ENCODE data around the gene SLC9A9. TPM values are rescaled to one million over a fixed set of nuclear protein-coding genes. Genes with fewer than 3 reads are reported as not detected.

SLC9A9 gene
- total and polyA plus RNA-seq, 8 donors: 0.28 to 5.9 (median 0.75) TPM

DNA sequence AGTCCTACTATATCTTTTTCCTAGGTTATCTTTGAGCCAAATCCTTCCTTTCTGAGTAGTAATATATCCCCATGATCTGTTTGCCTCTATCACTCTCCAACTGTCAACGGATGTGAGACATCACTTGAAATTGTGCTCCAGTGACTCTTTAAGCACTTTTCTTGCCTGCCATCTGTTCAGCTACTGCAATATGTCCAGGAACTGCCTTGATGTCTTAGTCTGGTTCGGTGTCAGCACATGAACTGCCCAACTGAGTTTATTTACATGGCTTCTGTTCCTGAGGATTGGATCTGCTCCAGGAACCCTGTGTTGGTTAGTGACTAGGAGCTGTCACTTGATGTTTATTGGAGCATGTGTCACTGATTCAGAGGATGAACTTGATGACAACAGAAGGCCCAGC is 116.5 kb downstream of the SLC9A9 start:
- no peaks in the 10 kb centered on the region for H3K4me1 ChIP-seq
- no peaks in the 10 kb centered on the region for H3K27me3 ChIP-seq
- no peak overlapping the region for H3K27ac ChIP-seq
- no peak overlapping the region for H3K4me3 ChIP-seq
- WGBS, 2 donors: 60 to 72% methylated on average over 2 of the region's 2 CpGs
- DNase-seq (peak in 1 of 6 donors; percentile 3), ATAC-seq (peak in 2 of 4 donors; percentile 68 to 81), FAIRE-seq (no peak)
- intact Hi-C loops (cut with DNase I): no loop called here
- TF ChIP-seq, protein P1, sequence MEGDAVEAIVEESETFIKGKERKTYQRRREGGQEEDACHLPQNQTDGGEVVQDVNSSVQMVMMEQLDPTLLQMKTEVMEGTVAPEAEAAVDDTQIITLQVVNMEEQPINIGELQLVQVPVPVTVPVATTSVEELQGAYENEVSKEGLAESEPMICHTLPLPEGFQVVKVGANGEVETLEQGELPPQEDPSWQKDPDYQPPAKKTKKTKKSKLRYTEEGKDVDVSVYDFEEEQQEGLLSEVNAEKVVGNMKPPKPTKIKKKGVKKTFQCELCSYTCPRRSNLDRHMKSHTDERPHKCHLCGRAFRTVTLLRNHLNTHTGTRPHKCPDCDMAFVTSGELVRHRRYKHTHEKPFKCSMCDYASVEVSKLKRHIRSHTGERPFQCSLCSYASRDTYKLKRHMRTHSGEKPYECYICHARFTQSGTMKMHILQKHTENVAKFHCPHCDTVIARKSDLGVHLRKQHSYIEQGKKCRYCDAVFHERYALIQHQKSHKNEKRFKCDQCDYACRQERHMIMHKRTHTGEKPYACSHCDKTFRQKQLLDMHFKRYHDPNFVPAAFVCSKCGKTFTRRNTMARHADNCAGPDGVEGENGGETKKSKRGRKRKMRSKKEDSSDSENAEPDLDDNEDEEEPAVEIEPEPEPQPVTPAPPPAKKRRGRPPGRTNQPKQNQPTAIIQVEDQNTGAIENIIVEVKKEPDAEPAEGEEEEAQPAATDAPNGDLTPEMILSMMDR (IDR thresholded peaks at IDR 0.05): no peak
- H3K9me3 ChIP-seq: no peaks in the 10 kb centered on the region
- no peaks in the 10 kb centered on the region for H3K36me3 ChIP-seq

DNA sequence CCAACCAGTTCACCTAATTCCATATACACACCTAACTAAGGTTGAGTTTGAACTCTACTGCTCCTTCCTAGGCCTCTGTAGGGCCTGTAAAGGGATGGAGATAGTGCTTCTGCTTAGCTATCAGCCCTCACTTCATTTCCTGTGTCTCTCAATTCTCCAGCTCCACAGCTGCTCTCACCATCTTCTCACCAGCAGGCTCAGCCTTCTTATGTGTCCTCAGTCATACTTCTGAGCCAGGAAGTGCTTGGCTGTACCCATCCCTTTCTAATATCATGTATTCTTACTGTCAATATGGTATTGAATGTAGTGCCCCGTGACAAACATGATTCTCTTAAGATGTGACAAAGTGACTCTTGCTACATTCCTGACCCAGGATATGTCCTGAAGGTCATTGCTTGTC is 116.9 kb downstream of the SLC9A9 start:
- WGBS, 2 donors: 58 to 65% methylated on average over 1 of the region's 1 CpG
- DNase-seq: no peak
- Histone ChIP-seq H3K4me3 (no peak overlapping the region), H3K27ac (no peak overlapping the region), H3K36me3 (no peaks in the 10 kb centered on the region), H3K9me3 (no peaks in the 10 kb centered on the region), H3K4me1 (no peaks in the 10 kb centered on the region), H3K27me3 (no peaks in the 10 kb centered on the region)
- intact Hi-C loops (cut with DNase I): no loop called here
- TF ChIP-seq, protein P1 (IDR thresholded peaks at IDR 0.05): no peak
- ATAC-seq: no peak
- no peak for FAIRE-seq

DNA sequence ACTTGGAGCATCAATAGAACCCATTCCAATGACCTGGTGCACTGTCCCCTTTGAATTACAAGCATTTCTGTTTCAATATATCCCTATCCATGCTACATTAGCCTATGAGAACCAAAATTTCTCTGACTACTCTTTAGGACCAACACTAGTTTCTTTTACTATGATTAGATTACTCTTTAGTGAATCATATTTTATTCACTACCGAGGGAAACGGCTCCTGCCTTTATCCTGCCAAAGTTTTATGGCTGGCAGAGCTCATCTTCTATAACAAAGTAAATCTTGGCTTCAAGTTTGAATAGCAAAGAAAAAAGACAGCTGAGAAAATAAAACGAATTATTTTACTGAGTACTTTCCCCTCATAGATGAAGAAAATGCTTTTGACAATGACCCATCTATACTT is 120.9 kb downstream of the SLC9A9 start:
- no peaks in the 10 kb centered on the region for H3K9me3 ChIP-seq
- TF ChIP-seq, protein P1 (IDR thresholded peaks at IDR 0.05): no peak
- FAIRE-seq: no peak
- no peaks in the 10 kb centered on the region for H3K36me3 ChIP-seq
- H3K27ac ChIP-seq: no peak overlapping the region
- no peaks in the 10 kb centered on the region for H3K4me1 ChIP-seq
- 32 to 34% methylated on average over 3 of the region's 3 CpGs for WGBS, 2 donors
- intact Hi-C loops (cut with DNase I): no loop called here
- H3K4me3 ChIP-seq: no peak overlapping the region
- H3K27me3 ChIP-seq: no peaks in the 10 kb centered on the region
- ATAC-seq: no peak
- no peak for DNase-seq

DNA sequence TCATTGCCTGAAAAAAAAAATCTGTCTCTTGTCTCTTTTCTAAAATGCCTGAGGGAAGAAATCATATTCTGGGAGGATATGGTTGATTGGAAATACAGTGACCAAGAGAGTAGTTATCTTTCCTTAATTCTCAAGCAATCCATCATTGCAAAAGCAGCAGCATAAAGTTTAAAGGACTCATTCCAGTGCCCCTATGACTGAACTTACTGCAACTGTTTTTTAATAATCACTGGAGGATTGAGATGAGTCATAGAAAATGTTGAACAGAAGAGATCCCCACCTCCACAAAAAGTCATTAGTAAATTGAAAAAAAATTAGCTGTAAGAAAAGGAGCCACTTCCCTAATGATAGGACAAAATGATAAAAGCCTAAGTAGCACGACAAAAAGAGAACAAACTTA is 121.5 kb downstream of the SLC9A9 start:
- Histone ChIP-seq H3K9me3 (no peaks in the 10 kb centered on the region), H3K4me3 (no peak overlapping the region), H3K36me3 (no peaks in the 10 kb centered on the region), H3K27ac (no peak overlapping the region), H3K27me3 (no peaks in the 10 kb centered on the region), H3K4me1 (no peaks in the 10 kb centered on the region)
- FAIRE-seq (no peak), DNase-seq (no peak), ATAC-seq (no peak)
- intact Hi-C loops (cut with DNase I): no loop called here
- 13 to 51% methylated on average over 1 of the region's 1 CpG for WGBS, 2 donors
- TF ChIP-seq, protein P1 (IDR thresholded peaks at IDR 0.05): no peak

DNA sequence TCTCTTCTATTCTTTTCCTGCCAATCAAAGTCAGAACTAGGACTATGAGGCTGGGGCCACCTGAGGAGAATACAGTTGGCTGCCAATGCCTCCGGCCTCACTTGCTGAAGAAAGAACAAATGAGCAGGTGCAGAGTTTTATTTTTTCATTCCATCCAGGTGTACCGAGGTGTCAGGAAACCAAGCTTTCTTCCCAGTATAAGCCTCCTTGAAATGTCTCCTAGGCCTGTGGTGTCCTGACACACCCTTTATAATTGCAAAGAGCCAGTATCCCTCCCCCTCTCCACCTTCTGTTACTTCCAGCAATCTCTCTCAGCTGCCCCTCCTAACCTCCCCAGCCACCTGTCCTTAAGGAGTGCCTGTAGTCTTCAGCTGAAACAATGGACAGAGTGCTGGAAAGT is 127.9 kb downstream of the SLC9A9 start:
- H3K4me3 ChIP-seq: no peak overlapping the region
- WGBS, 2 donors: 72 to 92% methylated on average over 2 of the region's 2 CpGs
- ATAC-seq: no peak
- no peaks in the 10 kb centered on the region for H3K36me3 ChIP-seq
- no peaks in the 10 kb centered on the region for H3K4me1 ChIP-seq
- no peak for DNase-seq
- no peak overlapping the region for H3K27ac ChIP-seq
- FAIRE-seq: no peak
- TF ChIP-seq, protein P1 (IDR thresholded peaks at IDR 0.05): no peak
- no peaks in the 10 kb centered on the region for H3K27me3 ChIP-seq
- no peaks in the 10 kb centered on the region for H3K9me3 ChIP-seq
- intact Hi-C loops (cut with DNase I): no loop called here
